Measurements from ENCODE around the gene EML6.

The EML6 gene

DNA sequence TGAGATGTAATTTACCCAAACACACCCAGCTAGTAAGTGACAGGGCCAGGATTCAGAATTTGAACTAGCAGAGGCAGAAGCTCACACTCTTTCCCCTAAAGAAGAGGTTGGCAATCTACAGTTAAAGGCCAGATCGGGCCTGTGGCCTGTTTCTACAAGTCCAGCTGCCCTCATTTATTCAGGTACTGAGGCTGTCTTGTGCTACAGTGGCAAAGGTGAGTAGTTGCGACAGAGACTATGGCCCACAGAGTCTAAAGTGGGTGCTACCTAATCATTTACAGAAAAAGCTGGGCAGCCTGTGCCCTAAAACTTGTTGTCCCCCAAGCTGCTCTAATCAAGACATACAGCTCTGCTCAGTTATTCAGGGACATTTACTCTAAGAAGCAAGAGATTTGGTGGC is 240.0 kb downstream of the EML6 start:
- no peak for DNase-seq

- no peak for DNase-seq
These were observed 240.8 kb downstream of the EML6 start for GRCh38 chr2:54964271-54964670.

- DNase-seq, result no peak
These were observed 241.4 kb downstream of the EML6 start for GRCh38 chr2:54964816-54965215.

- no peak for DNase-seq
These were observed 242.0 kb downstream of the EML6 start for GRCh38 chr2:54965425-54965824.

DNA sequence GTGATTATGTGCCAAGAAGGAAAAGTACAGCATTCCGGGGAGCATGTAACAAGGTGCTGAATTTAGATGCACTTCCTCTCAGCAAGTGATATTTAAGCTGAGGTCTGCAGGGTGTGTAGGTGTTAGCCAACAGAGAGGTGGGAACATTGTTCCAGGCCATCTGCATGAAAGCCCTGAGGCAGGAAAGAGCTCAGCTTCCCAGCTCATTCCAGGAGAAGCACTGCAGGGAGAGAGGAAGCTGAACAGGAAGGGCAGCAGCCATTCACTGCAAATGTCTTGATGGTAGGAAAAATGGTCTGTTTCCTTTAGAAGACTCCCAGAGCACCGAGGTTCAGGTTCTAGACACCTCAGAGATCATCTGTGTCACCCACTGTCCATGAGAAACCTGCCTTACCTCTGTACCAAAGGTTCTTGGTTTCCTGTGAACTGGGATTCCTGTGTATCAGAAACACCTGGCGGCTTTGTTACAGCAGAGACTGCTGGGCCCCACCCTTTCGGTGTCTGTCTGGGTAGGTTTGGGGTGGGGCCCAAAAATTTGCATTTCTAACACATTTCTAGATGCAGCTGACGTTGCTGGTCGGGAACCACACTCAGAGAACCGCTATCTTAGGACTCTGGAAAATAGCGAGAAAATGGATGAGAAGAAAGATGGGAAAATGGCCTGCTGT is 242.8 kb downstream of the EML6 start:
- peak in 3 of 56 donors; percentile 15 to 30 (median 22) for DNase-seq

DNA sequence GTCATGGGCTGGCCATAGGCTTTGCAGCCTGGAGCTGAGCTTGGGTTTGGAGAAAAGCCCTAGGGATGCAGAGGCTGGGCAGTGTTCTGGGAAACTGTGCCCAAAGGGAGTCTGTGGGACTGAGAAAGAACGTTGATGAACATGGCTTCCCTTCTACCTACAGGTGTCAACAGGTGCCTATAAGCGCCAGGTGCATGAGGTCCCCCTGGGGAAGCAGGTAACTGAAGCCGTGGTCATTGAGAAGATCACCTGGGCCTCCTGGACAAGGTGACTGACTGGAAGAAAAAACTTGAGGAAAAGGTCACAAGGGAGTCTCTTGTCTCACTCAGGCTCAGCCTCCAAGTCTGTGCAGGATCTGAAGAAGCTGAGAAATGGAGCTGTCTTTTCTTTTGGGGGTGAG is 243.4 kb downstream of the EML6 start:
- no peak for DNase-seq

DNA sequence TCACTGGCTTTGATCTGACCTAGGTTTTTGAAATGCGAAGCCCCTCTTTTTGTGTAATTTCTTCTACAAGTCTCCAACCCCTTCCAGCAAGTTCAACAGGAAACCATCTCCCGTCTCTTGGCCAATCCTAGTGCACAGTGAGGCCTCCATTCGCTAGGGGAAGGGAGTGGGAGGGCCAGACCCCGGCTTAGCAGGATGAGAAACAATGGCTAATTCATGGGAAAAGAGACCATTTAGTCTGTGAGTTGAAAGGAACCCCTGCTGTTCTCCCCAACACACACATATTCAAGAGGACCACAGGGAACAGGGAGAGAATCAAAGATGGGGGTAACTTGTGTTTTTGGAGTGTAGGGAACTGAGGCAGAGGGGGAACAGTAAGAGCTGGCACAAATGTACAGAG is 243.8 kb downstream of the EML6 start:
- peak in 6 of 56 donors; percentile 17 to 32 (median 27) for DNase-seq

DNA sequence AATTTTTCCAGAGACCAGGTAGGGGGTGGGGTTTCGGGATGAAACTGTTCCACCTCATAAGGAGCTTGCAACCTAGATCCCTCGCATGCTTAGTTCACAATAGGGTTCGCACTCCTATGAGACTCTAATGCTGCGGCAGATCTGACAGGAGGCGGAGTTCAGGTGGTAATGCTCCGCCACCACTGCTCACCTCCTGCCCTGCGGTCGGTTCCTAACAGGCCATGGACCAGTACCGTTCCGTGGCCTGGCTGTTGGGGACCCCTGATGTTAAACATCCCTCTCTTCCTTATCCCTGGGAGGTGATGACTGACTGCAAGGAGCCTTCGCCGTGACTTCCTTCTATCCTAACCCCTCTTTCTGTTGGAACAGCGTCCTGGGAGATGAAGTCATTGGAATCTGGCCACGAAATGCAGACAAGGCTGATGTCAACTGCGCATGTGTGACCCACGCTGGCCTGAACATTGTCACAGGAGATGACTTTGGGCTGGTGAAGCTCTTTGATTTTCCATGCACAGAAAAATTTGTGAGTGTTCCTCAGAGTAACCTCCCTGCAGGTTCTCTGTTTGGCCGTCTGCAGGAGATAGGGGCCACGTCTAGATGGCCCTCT is 244.4 kb downstream of the EML6 start:
- DNase-seq, result peak in 1 of 56 donors; percentile 16

- DNase-seq, result no peak
These were observed 245.2 kb downstream of the EML6 start for GRCh38 chr2:54968561-54969218.

DNA sequence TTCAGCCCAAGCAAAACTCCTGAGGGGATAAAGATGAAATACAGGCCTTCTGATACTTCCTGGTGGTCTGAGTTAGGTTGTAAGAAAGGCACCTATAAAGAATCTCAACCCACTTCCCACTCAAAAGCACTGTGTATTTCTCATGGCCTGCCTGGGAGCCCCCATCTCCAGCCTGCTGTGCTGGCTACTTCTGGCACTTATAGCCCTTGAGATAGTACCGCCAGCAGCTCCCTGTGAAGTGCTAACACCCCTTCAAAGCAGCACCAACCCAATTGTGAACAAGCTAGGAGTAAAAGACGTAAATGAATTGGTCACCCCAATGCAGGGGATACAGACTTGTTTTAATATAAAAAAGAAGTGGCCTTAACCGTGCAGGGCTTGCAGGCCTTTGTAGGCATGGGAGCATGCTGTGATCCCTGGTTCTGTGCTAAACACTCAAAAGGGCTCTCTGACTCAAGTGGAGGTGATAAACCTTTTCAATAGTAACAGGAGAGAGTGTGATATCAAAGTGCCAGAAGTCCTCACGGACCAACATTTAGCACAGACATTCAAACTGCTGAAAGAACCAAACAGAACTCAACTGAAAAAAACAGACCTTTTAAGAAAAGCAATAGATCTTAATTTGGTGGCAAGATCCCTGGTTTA is 246.0 kb downstream of the EML6 start:
- DNase-seq, result no peak

- no peak for DNase-seq
These were observed 246.5 kb downstream of the EML6 start for GRCh38 chr2:54969940-54970338.

GRCh38 chr2:54975175-54975574 is 251.7 kb downstream of the EML6 start:
- no peak for DNase-seq

DNA sequence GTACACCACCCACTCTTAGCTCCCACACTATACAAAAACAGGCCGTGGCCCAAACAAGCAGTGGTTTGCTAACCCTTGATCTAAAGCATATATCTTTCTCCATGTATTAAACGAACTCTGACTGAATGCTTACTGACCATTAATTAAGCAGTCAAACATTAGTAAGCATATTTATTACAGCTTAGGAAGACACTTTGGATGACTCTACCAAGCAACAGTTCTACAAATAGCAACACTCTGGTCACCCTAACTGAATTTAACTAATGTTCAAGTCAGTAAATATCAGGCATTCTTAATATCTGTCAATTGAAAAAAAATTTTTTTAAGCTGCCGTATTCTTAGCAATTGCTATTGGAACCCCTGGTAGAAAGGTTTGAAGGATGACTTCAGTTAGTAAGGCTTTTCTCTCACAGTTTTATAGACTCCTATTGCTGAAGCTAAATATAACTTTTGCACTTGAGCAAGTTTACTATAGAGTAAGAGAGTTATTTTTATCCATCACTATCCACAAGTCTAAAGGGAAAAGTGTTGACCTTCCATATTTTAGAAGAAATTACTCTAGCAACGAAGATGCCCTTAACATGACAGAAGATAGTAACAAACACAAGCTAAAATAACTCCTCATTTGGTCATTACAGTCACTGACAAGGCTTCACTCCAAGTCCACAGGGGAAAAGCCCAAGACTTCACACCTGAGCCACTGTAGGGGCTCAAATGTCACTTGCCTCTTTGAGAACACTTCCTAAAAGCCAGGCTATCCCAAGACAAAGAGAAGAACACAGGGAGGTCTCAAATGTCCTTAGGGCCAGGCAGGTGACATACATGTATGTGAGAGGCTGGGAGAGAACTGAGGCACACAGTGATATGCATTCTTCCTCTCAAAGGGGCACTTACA is 252.4 kb downstream of the EML6 start:
- no peak for DNase-seq

- no peak for DNase-seq
These were observed 253.7 kb downstream of the EML6 start for GRCh38 chr2:54977149-54977548.

- peak in 2 of 56 donors; percentile 22 to 25 for DNase-seq
These were observed 256.0 kb downstream of the EML6 start for GRCh38 chr2:54979321-54980044.

GRCh38 chr2:54981385-54981784 is 257.9 kb downstream of the EML6 start:
- DNase-seq, result no peak

- DNase-seq, result no peak
These were observed 260.1 kb downstream of the EML6 start for GRCh38 chr2:54983345-54984220.

DNA sequence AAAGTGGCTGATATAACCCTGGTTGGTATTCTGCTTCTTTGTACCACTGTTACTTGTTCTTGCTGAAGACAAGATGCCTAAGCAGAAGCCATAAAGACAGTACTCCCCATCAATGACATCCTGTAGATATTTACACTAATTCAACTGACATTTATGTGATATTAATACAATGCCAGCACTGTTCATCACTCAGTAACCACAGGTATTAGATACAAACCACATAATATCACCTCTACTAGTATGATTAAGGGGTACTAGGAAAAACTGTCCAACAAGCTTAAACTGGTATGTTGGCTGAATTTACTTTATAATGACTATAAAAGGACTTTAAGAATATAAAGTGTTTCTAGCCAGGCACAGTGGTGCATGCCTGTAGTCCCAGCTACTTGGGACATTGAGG is 261.0 kb downstream of the EML6 start:
- DNase-seq, result no peak

GRCh38 chr2:54986264-54986663 is 262.8 kb downstream of the EML6 start:
- DNase-seq, result no peak

- DNase-seq, result no peak
These were observed 265.1 kb downstream of the EML6 start for GRCh38 chr2:54988612-54989011.

Measured in amygdala (tissue), 56 donors.